Keratinocyte (primary cell): ENCODE results near the gene MRAP. TPM values are rescaled to one million over a fixed set of nuclear protein-coding genes. Genes with fewer than 3 reads are reported as not detected.

Experiments used
- DNase-seq: peaks from one replicate; pipeline ENCODE4 v3.0.0-alpha.2; 2011; ENCODE audit warnings: low read depth, missing footprints, low spot score
- FAIRE-seq: peaks from 2 replicates; lab custom pipeline; 2011; peaks lifted over from hg19 to GRCh38; lab: Jason Lieb, UNC
- H2AFZ ChIP-seq: 2 replicates; pipeline ENCODE4 v1.6.0; 2012; ENCODE audit warnings: low read length, control low read depth, inconsistent platforms; ENCODE audit not compliant: control insufficient read depth
- H3K27ac ChIP-seq: 2 replicates; pipeline ENCODE4 v1.5.1; 2011; ENCODE audit warnings: low read length; ENCODE audit not compliant: control insufficient read depth, insufficient read depth
- H3K27me3 ChIP-seq: 3 replicates; pipeline ENCODE4 v1.6.0; 2011; ENCODE audit warnings: low read length; ENCODE audit not compliant: control insufficient read depth, insufficient read depth; ENCODE audit errors: extremely low read depth
- H3K36me3 ChIP-seq, 2 experiments: 2 replicates in 1 of 2; 3 replicates in 1 of 2; pipeline ENCODE4 v1.5.1; 2011; ENCODE audit warnings: low read length in 2 of 2, mild to moderate bottlenecking in 1 of 2; ENCODE audit not compliant: control insufficient read depth in 2 of 2, insufficient read depth in 2 of 2; ENCODE audit errors: extremely low read depth in 1 of 2
- H3K4me1 ChIP-seq: 3 replicates; pipeline ENCODE4 v1.5.1; 2011; ENCODE audit warnings: low read length; ENCODE audit not compliant: control insufficient read depth, insufficient read depth; ENCODE audit errors: extremely low read depth
- H3K4me2 ChIP-seq: 3 replicates; pipeline ENCODE4 v1.6.0; 2011; ENCODE audit warnings: low read depth, low read length; ENCODE audit not compliant: control insufficient read depth, insufficient read depth; ENCODE audit errors: extremely low read depth
- H3K4me3 ChIP-seq, 3 experiments: fragments of 200-600 bp in 1 of 3; sonication (generic) in 1 of 3; 2 replicates in 2 of 3; 3 replicates in 1 of 3; pipeline ENCODE4 v1.5.1; 2011 to 2016; ENCODE audit warnings: low read length in 3 of 3, mild to moderate bottlenecking in 3 of 3, control low read depth in 2 of 3, inconsistent platforms in 1 of 3, low read depth in 1 of 3, mixed read lengths in 1 of 3, mixed run types in 1 of 3, moderate library complexity in 1 of 3; ENCODE audit not compliant: control insufficient read depth in 2 of 3, insufficient read depth in 2 of 3; ENCODE audit errors: extremely low read depth in 1 of 3
- H3K79me2 ChIP-seq: 2 replicates; pipeline ENCODE4 v1.6.0; 2012; ENCODE audit warnings: low read length; ENCODE audit not compliant: control insufficient read depth, insufficient read depth
- H3K9ac ChIP-seq: 3 replicates; pipeline ENCODE4 v1.6.0; 2011; ENCODE audit warnings: low read length; ENCODE audit not compliant: control insufficient read depth, insufficient read depth; ENCODE audit errors: extremely low read depth
- H3K9me1 ChIP-seq: 3 replicates; pipeline ENCODE4 v1.6.0; 2011; ENCODE audit warnings: low read length; ENCODE audit not compliant: control insufficient read depth, insufficient read depth; ENCODE audit errors: extremely low read depth
- H3K9me3 ChIP-seq: 2 replicates; pipeline ENCODE4 v1.5.1; 2012; ENCODE audit warnings: low read depth, low read length; ENCODE audit not compliant: control insufficient read depth
- H4K20me1 ChIP-seq: 3 replicates; pipeline ENCODE4 v1.6.0; 2011; ENCODE audit warnings: low read length; ENCODE audit not compliant: control insufficient read depth, insufficient read depth; ENCODE audit errors: extremely low read depth
- EZH2 ChIP-seq: IDR thresholded peaks from one replicate; pipeline ENCODE4 v1.6.1; 2012; ENCODE audit warnings: inconsistent platforms, mild to moderate bottlenecking, low read length, moderate library complexity
- dilution Hi-C: fragments of 300-500 bp; cut with MboI; formaldehyde crosslinking; loops from one replicate; pipeline ENCODE4 v1.7.0; 2020; ENCODE audit warnings: low sequenced_read_pairs; ENCODE audit not compliant: extremely low pct_ligation_motif_present
- polyA plus RNA-seq, 5 experiments: library from polyadenylated mRNA; depleted of rRNA in 3 of 5; stranded (reverse) in 3 of 5; stranded (forward) in 1 of 5; unstranded in 1 of 5; fragments of >200 nt; gene quantifications; 1 replicate in 1 of 5; 2 replicates in 3 of 5; 3 replicates in 1 of 5; pipeline versions ENCODE4 v1.2.1 to v1.2.3, GENCODE V29; 2011 to 2012; ENCODE audit warnings: missing spikeins in 2 of 5, low read depth in 1 of 5, low replicate concordance in 1 of 5
- TF ChIP-seq, protein P1 (sequence below), 3 experiments: IDR thresholded peaks in 1 of 3; conservative IDR thresholded peaks in 1 of 3; optimal IDR thresholded peaks in 1 of 3; 2 replicates in 2 of 3; 3 replicates in 1 of 3; pipeline versions ENCODE3 to v1.5.1; 2011; ENCODE audit warnings: low read length in 3 of 3, mild to moderate bottlenecking in 3 of 3, moderate library complexity in 2 of 3, control low read depth in 1 of 3, inconsistent platforms in 1 of 3; ENCODE audit not compliant: insufficient read depth in 2 of 3; ENCODE audit errors: extremely low read depth in 1 of 3

The MRAP gene
- polyA plus RNA-seq, 1 donor (not counting 4 experiments of a cell fraction or from before 2014, with no cell fraction given): not detected

DNA sequence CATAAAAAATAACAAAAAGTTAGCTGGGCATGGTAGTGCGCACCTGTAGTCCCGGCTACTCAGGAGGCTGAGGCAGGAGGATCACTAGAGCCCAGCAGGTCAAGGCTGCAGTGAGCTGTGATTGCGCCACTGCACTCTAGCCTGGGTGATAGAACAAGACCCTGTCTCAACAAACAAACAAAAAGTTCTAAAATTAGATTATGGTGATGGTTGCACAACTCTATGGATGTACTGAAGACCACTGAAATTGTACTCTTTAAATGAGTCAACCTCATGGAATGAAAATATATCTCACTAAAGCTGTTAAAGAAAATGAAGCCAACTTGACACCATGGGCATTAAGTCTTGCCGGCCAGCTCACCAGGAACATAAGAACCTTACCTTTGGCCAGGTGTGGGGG, 9.1 kb downstream of the MRAP start:
- H3K36me3 ChIP-seq: peaks cover 20 to 23% of the 10 kb centered on the region in 2 experiments
- no peak for TF ChIP-seq EZH2
- TF ChIP-seq, protein P1, sequence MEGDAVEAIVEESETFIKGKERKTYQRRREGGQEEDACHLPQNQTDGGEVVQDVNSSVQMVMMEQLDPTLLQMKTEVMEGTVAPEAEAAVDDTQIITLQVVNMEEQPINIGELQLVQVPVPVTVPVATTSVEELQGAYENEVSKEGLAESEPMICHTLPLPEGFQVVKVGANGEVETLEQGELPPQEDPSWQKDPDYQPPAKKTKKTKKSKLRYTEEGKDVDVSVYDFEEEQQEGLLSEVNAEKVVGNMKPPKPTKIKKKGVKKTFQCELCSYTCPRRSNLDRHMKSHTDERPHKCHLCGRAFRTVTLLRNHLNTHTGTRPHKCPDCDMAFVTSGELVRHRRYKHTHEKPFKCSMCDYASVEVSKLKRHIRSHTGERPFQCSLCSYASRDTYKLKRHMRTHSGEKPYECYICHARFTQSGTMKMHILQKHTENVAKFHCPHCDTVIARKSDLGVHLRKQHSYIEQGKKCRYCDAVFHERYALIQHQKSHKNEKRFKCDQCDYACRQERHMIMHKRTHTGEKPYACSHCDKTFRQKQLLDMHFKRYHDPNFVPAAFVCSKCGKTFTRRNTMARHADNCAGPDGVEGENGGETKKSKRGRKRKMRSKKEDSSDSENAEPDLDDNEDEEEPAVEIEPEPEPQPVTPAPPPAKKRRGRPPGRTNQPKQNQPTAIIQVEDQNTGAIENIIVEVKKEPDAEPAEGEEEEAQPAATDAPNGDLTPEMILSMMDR (optimal IDR thresholded peaks at IDR 0.05 in 1 of 3, IDR thresholded peaks at IDR 0.05 in 1 of 3, conservative IDR thresholded peaks at IDR 0.05 in 1 of 3; ENCODE audit: extremely low read depth in 1 of 3, insufficient read depth in 2 of 3, low read length in 3 of 3): no peak
- FAIRE-seq (no peak), DNase-seq (no peak)
- no peaks in the 10 kb centered on the region for H3K9me1 ChIP-seq
- no peaks in the 10 kb centered on the region for H3K9me3 ChIP-seq
- H3K79me2 ChIP-seq: no peaks in the 10 kb centered on the region
- no peaks in the 10 kb centered on the region for H3K4me1 ChIP-seq
- no peaks in the 10 kb centered on the region for H4K20me1 ChIP-seq
- H3K4me3 ChIP-seq: no peak overlapping the region
- no peak overlapping the region for H3K9ac ChIP-seq
- H3K27me3 ChIP-seq: no peaks in the 10 kb centered on the region
- no peak overlapping the region for H3K4me2 ChIP-seq
- no peak overlapping the region for H2AFZ ChIP-seq
- no peak overlapping the region for H3K27ac ChIP-seq
- dilution Hi-C loops: no loop called here

DNA sequence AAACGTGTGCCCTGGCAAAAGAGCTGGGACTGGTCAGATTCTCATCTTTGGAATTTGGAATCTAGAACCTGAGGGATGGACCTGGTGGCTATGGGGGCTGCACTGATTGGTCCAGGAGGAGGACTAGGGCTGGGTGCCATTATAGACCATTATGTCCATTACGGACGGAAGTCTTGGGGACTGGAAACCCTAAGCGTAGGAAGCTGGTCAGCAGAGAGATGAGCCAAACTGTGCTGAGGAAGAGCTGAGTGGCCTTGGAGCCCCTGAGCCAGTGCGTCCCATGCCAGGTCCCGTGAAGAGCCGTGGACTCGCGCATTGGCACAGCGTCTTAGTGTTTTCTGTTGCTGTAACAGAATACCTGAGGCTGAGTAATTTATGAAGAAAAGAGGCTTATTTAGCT, 10.0 kb downstream of the MRAP start:
- DNase-seq (no peak), FAIRE-seq (no peak)
- Histone ChIP-seq H3K36me3 (peaks cover 23 to 31% of the 10 kb centered on the region in 2 experiments), H3K4me2 (no peak overlapping the region), H3K9ac (no peak overlapping the region), H3K79me2 (no peaks in the 10 kb centered on the region), H3K4me3 (no peak overlapping the region), H3K27me3 (no peaks in the 10 kb centered on the region), H2AFZ (no peak overlapping the region), H3K4me1 (no peaks in the 10 kb centered on the region), H3K27ac (no peak overlapping the region), H3K9me1 (no peaks in the 10 kb centered on the region), H4K20me1 (no peaks in the 10 kb centered on the region), H3K9me3 (no peaks in the 10 kb centered on the region)
- dilution Hi-C loops: no loop called here
- TF ChIP-seq, protein P1 (optimal IDR thresholded peaks at IDR 0.05 in 1 of 3, IDR thresholded peaks at IDR 0.05 in 1 of 3, conservative IDR thresholded peaks at IDR 0.05 in 1 of 3; ENCODE audit: extremely low read depth in 1 of 3, insufficient read depth in 2 of 3, low read length in 3 of 3): no peak
- no peak for TF ChIP-seq EZH2
